ENCODE results near the gene WDR62. TPM values are rescaled to one million over a fixed set of nuclear protein-coding genes. Genes with fewer than 3 reads are reported as not detected.

WDR62 gene
- total RNA-seq, 4 donors from 2014 or later = 1.1 to 15.7 (median 2.9) TPM

DNA sequence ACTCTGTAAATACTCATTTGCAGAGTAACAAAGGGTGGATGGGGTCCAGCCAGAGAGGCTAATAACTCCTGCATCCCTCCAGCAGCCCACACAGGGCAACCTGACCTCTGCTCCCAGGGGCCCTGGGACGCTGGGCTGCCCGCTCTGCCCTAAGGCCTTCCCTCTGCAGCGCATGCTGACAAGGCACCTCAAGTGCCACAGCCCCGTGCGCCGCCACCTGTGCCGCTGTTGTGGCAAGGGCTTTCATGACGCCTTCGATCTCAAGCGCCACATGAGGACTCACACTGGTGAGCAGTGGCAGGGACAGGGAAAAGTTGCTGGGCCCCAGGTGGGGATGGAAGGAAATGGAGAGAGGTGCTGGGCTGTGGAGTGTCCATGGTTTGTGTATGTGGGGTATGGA lies 58.0 kb downstream of the WDR62 start:
- no peak for DNase-seq
- Histone ChIP-seq H3K27ac (no peak overlapping the region), H3K9me3 (no peaks in the 10 kb centered on the region), H3K4me1 (peaks cover 4 to 22% (median 15%) of the 10 kb centered on the region in 4 donors), H3K27me3 (no peaks in the 10 kb centered on the region), H3K36me3 (peaks cover 0 to 13% (median 0%) of the 10 kb centered on the region in 3 donors), H3K4me3 (no peak overlapping the region)
- TF ChIP-seq CTCF (IDR thresholded peaks at IDR 0.05) = no peak
- no peak for TF ChIP-seq POLR2A (IDR thresholded peaks at IDR 0.05)

- no peak overlapping the region for H3K27ac ChIP-seq
- TF ChIP-seq POLR2A (IDR thresholded peaks at IDR 0.05) (no peak), CTCF (IDR thresholded peaks at IDR 0.05) (no peak)
- H3K27me3 ChIP-seq = no peaks in the 10 kb centered on the region
- DNase-seq = no peak
- peaks cover 4 to 22% (median 15%) of the 10 kb centered on the region in 4 donors for H3K4me1 ChIP-seq
- peaks cover 0 to 20% (median 0%) of the 10 kb centered on the region in 3 donors for H3K36me3 ChIP-seq
- H3K9me3 ChIP-seq = no peaks in the 10 kb centered on the region
- H3K4me3 ChIP-seq = peak overlapping the region in 3 of 4 donors; percentile 60 to 95 (median 85)
Observed at GRCh38 chr19:36113425-36113824, 58.7 kb downstream of the WDR62 start.

DNA sequence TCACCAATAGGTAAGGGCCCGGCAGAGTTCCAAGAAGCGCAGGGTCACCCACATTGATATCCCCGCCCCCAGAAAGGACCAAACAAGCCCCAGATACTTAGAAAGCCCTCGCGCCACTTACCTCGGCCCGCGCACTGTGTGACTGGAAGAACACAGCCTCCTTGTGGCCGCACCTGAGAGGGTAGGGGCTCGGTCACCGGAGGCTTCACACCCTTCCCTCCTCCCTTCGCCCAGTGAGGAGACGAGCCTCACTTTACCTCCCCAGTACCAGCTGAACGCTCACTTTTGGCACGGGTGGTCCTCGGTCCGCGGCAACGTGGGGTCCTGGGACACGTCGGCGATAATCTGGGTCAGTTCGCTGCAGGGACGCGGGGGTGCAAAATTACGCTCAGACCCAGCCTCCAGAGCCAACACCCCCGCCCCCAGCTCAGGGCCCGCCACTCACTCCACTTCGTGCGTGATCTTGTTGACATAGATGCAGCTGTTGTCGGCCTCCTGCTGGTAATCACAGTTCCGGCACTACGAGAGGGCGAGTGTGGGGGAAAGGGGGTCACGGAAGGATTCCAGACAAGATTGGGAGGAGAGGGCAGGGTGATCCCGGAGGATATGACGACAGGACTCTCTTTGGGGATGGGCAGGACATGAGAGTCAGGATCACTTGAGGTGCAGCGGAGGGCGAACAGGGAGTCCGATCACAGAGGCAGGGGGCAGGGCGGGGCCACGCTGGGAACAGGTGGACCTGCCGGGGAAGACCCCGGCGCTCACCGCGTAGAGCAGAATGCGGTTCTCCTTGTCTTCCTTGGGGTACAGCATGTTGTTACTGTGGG lies 59.4 kb downstream of the WDR62 start:
- Histone ChIP-seq H3K4me3 (peak overlapping the region; percentile 60 to 95 (median 80)), H3K27ac (peak overlapping the region; percentile 81 to 95 (median 88)), H3K4me1 (peaks cover 4 to 22% (median 15%) of the 10 kb centered on the region in 4 donors), H3K27me3 (no peaks in the 10 kb centered on the region), H3K36me3 (peaks cover 0 to 26% (median 0%) of the 10 kb centered on the region in 3 donors), H3K9me3 (no peaks in the 10 kb centered on the region)
- DNase-seq = peak in 2 of 3 donors; percentile 19 to 51
- TF ChIP-seq CTCF (IDR thresholded peaks at IDR 0.05) (peak in 1 of 6 experiments; percentile 17), POLR2A (IDR thresholded peaks at IDR 0.05) (no peak)

DNA sequence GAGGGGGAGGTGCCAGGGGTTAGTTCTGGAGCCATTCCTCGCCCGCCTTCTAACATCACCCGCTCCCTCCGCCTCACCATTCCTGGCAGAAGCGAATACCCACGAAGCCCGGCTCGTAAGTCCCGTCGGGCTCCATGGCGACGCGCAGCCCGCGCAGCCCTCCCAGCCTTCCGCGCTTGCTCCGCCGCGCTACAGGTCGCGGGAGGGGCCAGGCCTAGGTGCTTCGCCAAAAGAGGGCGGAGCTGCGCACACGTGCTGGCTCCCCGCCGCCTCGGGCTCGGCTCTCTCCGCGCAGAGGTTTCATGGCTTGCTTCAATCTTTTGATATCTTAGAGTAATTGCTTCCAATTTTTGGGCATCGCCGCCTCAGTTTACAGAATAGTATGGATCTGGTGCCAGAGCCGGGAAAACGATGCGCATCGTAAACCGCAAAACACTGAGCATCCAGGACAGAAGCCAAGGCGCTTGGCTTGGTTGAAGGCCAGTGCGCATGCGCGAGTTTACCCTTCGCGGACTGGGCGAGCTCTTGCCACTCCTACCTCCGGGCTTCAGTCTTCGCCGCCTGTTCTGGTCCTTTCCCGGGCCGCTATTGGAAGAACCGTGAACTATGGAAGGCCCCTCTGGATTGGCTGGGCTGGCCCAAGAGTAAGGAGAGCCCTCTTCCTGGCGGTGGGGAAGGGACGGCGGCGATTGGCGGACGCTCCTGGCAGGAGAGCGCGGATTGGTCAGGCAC lies 60.2 kb downstream of the WDR62 start, which contains the start of gene POLR2I:
Gene POLR2I (minus strand): TSS at position 155 of the 732 bp plus-strand sequence. CDS start 19 bp downstream, at position 136.
- peaks cover 4 to 22% (median 15%) of the 10 kb centered on the region in 4 donors for H3K4me1 ChIP-seq
- peak; percentile 97 to 100 (median 99) for DNase-seq
- H3K4me3 ChIP-seq = peak within 1 kb of the TSS; percentile 60 to 95 (median 80)
- no peaks in the 10 kb centered on the region for H3K9me3 ChIP-seq
- TF ChIP-seq POLR2A (IDR thresholded peaks at IDR 0.05) = peak; percentile 56 to 69
- TF ChIP-seq CTCF (IDR thresholded peaks at IDR 0.05) = no peak
- H3K27me3 ChIP-seq = no peaks in the 10 kb centered on the region
- H3K36me3 ChIP-seq = peaks cover 0 to 30% (median 0%) of the 10 kb centered on the region in 3 donors
- H3K27ac ChIP-seq = peak within 1 kb of the TSS; percentile 81 to 95 (median 88)

DNA sequence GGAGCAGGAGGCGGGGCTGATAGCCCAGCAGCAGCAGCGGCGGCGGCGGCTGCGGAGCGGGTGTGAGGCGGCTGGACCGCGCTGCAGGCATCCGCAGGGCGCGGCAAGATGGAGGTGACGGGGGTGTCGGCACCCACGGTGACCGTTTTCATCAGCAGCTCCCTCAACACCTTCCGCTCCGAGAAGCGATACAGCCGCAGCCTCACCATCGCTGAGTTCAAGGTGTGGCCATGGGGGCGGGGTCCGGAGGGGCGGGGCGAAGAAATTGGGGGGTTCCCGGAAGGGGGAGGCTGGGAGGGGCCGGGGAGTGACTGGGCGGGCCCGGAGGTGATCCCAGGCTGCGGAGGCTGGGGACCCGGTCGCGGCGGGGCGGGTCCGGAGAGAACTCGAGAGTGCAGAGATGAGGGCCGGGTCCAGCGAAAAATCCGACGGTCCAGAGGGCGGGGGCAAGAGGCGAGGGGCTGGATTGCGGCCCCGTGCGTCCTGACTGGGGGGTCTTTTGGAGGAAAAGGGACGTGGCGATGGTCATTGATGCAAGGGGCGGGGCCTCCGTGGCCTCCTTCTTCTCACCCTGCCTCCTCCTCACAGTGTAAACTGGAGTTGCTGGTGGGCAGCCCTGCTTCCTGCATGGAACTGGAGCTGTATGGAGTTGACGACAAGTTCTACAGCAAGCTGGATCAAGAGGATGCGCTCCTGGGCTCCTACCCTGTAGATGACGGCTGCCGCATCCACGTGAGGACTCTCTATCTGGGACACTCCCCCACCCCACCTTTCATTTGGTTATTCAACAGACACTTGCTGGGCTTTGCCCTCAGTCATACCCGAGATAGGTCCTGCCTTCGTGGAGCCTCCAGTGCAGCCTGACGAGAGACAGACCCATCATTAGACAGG lies 61.0 kb downstream of the WDR62 start, which contains the start of gene TBCB:
Gene TBCB (plus strand): TSS at position 16 of the 891 bp plus-strand sequence. CDS start 93 bp downstream, at position 109.
- no peak for TF ChIP-seq CTCF (IDR thresholded peaks at IDR 0.05)
- peak in 1 of 2 donors; percentile 11 for TF ChIP-seq POLR2A (IDR thresholded peaks at IDR 0.05)
- H3K4me1 ChIP-seq = peaks cover 4 to 22% (median 15%) of the 10 kb centered on the region in 4 donors
- H3K9me3 ChIP-seq = no peaks in the 10 kb centered on the region
- no peaks in the 10 kb centered on the region for H3K27me3 ChIP-seq
- H3K36me3 ChIP-seq = peaks cover 0 to 36% (median 0%) of the 10 kb centered on the region in 3 donors
- peak within 1 kb of the TSS; percentile 81 to 95 (median 88) for H3K27ac ChIP-seq
- peak; percentile 92 to 95 (median 93) for DNase-seq
- H3K4me3 ChIP-seq = peak within 1 kb of the TSS; percentile 60 to 95 (median 80)

All from Peyer's patch (tissue), 4 donors.